SKM-1 treated with dmso at 0.1 percent for 144 hours (cell line): Measurements from ENCODE around the gene SAP130.
"Not testable (repeated sequence)": the region's sequence is repeated elsewhere in the genome, so short reads cannot be mapped to it uniquely, and the experiment has no call there.

Source experiments
- DNase-seq: peaks from one replicate; lab custom pipeline; 2025; ENCODE audit not compliant: unreplicated experiment; lab: John Stamatoyannopoulos, UW

The SAP130 gene

DNA sequence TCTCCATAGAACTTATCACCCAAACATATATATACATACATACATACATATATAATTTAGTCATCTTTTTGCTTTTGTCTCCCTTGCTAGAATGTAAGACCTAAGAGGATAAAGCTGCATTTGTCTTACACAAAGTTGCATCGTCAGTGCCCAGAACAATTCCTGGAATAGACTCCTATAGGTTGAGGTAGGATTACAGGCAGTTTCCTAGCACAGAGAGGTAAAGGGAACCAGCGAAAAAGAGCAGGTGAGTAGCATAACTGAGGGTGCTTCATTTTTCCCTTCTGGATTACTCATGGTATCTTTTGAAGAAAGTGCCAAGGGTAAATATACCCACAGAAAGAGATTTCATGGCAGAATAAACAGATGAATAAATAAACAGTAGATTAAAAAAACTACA, 74.0 kb downstream of the SAP130 start:
- DNase-seq = no peak

GRCh38 chr2:127953128-127953718, 74.6 kb downstream of the SAP130 start:
- no peak for DNase-seq

GRCh38 chr2:127951026-127951425, 76.8 kb downstream of the SAP130 start:
- no peak for DNase-seq

DNA sequence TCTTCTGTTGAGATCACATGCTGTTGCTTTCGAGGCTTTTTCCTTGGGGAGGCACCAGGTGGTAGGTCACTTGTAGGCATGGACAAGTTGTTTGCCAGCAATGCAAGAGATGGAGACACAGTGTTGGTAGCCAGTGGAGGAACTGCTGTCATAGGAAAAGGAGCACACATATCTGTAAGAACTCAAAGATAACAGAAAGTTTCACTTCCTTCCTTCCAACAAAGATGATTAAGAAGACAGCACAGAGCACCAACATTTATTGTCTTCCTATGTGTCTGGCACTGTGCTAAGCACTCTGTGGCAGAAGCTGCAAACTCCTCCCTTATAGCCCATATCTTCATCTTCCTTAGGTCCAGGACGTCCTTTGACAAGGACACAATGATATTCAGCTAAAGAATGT, 77.6 kb downstream of the SAP130 start:
- DNase-seq = no peak

GRCh38 chr2:127945281-127945680, 82.6 kb downstream of the SAP130 start:
- DNase-seq = no peak

- DNase-seq = no peak
Observed at GRCh38 chr2:127943186-127943585, 84.7 kb downstream of the SAP130 start.

DNA sequence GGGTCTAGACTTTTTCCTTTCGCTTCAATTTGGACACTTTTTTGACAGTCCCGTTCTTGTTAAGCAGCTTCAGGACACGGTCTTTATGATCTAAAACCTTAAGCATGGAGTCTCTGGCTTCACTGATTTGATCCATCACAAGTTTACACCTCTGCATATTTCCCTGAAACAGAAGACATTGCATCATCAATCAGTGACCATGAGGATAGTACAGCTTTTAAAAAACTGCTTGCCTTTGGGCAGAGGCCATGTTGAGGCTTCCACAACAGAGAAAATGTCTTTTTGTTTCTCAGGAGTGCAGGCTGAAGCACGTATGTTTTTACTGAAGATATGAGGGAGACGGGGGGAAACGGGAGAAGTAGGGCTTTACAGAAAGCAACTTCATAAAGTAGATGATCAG, 85.9 kb downstream of the SAP130 start:
- DNase-seq = no peak

DNA sequence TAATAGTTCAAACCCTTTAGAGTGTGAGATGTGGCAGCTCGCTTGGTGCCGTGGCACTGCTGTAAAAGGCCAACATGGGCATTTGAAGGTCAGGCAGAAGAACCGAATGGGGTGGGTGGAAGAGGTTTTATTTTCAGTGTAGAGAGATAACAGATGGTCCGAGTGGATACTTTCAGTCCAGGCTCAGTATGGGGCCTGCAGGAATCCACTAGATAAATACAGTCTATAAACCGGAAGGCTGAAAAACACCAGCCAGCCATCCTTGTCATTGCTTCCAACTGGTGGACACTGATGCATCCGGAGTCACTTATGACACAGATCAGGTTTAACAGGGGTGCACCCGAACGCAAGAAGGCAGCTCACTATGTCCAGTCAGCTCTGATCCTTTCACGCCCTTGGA, 86.4 kb downstream of the SAP130 start:
- no peak for DNase-seq

- no peak for DNase-seq
Observed at GRCh38 chr2:127940641-127941040, 87.2 kb downstream of the SAP130 start.

DNA sequence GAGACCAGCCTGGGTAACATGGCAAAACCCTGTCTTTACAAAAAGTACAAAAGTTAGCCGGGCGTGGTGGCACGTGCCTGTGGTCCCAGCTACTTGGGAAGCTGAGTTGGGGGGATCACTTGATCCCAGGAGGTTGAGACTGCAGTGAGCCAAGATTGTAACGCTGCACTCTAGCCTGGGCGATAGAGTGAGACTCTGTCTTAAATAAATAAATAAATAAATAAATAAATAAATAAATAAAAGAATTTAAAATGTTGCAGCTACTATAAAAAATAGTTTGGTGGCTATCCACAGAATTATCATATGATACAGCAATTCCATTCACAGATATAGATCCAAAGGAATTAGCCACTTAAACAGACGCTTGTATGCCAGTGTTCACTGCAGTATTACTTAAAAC, 92.5 kb downstream of the SAP130 start:
- DNase-seq = no peak

DNA sequence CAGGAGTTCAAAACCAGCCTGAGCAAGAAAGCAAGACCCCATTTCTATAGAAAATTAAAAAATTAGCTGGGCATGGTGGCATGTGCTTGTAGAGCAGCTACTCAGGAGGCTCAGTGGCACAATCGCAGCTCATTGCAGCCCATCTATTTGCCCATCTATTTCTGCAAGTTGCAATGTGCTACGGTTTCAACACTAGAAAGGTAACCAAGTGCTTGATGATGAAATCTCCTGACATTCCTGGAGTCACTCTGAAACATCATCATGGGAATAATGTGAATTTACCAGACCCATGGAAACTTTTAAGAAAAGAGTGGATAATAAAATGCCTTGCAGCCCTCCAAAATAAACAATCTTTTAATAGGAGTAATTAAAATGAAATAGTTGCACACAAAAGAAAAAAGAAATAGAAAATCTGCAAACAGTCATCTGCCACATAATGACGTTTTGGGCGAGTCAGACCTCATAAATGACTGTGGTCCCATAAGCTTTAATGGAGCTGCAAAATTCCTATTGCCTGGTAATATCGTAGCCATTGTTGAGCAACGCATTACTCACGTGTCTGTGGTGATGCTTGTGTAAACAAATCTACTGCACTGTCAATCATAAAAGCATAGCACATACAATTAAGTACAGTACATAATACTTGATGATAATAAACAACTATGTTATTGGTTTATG, 95.5 kb downstream of the SAP130 start:
- no peak for DNase-seq

DNA sequence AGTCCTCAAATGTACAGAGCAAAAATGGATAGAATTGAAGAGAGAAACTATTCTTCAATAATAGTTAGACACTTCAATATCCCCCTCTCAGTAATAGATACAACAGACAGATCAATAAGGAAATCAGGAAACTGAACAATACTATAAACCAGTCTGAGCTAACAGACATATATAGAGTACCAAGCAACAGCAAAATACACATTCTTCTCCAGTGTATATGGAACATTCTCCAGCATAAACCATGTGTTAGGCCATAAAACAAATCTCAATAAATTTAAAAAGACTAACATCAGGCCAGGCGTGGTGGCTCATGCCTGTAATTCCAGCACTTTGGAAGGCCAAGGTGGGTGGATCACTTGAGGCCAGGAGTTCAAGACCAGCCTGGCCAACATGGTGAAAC, 98.4 kb downstream of the SAP130 start:
- DNase-seq = no peak

DNA sequence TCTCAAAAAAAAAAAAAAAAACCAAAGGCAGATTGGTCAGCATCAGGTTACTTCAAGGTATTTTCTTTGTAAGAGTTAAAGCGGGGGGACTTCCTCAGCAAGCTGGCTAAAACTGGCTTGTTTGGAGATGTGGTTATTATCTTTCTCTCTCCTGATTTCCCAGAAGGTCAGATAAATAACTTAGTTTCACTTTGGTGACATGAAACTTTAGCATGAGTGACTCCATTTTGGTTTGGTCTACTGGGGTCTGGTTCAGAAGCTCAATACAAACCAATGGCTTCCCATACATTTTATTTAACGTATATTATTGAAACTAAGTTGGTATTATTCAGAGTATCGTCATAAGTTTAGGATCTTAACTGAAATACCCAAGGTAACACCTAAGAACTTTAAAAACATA, 100.5 kb downstream of the SAP130 start:
- no peak for DNase-seq

DNA sequence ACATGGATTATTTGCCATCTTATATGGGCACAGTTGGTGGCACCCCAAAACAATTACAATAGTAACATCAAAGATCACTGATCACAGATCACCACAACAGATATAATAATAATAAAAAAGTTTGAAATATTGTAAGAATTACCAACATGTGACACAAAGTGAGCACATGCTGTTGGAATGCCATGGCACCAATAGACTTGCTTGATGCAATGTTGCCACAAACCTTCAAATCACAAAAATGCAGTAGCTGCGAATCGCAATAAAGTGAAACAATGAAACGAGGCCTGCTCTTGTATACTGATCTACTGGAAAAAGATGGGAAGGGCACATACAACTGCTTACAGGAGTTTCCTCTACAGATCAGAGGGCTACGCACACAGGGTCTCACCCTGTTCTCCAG, 109.9 kb downstream of the SAP130 start:
- no peak for DNase-seq

DNA sequence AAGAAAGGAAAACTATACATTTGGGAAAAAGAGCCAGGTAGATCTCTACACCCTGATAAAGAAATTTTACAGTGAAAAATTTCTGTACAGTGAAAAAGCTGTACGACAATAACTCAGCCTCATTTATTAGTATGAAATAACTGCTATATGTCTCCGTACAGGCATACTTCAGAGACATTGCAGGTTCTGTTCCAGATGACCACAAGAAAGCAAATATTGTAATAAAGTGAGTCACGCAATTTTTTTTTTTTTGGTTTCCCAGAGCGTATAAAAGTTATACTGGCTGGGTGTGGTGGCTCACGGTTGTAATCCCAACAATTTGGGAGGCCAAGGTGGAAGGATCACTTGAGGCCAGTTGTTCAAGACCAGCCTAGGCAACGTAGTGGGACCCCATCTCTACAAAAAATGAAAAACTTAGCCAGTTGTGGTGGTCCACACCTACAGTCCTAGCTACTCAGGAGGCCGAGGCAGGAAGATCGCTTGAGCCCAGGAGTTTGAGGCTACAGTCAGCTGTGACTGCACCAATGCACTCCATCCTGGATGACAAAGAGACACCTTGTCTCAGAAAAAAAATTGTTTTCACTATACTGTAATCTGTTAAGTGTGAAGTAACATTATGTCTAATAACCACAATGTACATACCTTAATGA, 113.9 kb downstream of the SAP130 start:
- DNase-seq = no peak

GRCh38 chr2:127911737-127912136, 116.1 kb downstream of the SAP130 start:
- no peak for DNase-seq

- DNase-seq = no peak
Observed at GRCh38 chr2:127910415-127910814, 117.4 kb downstream of the SAP130 start.

- DNase-seq = no peak
Observed at GRCh38 chr2:127909019-127909418, 118.8 kb downstream of the SAP130 start.

GRCh38 chr2:127907733-127908400, 120.0 kb downstream of the SAP130 start:
- DNase-seq = not testable (repeated sequence)

- no peak for DNase-seq
Observed at GRCh38 chr2:127906206-127906926, 121.5 kb downstream of the SAP130 start.

DNA sequence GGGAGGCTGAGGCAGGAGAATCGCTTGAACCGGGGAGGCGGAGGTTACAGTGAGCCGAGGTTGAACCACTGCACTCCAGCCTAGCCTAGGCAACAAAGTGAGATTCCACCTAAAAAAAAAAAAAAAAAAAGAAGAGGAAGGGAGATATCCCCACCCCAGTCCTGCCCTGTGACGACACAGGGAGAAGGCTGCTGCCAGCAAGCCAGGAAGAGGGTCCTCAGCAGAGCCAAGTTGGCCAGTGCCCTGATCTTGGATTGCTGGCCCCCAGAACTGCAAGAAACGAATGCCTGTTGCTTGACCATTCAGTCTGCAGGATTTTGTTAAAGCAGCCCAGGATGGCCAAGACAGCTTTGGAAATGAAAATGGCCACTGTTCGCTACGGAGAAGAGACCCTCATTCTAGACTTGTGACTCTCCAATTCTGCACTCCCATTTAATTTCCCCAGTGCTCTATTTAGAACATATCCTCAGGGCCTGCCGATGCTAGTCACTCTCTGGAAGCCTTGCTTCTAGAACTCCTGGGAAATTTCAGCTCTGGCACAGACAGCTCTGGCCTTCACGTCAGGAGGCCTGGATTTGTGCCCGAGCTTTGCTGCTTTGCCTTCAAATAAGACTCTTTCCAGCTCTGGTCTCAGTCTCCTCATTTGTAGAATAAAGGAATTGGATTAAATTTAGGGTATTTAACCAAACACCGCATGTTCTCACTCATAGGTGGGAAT, 126.4 kb downstream of the SAP130 start:
- DNase-seq = no peak
